ACC112 (cell line): Measurements from ENCODE around the gene NSMF.

ENCODE experiments used
- H2AFZ ChIP-seq: fragments of 200-600 bp; sonication (generic); one replicate; pipeline ENCODE4 v1.6.0; 2017; ENCODE audit warnings: antibody characterized with exemption, low read length; ENCODE audit not compliant: unreplicated experiment
- H3K27ac ChIP-seq: fragments of 200-600 bp; sonication (generic); 2 replicates; pipeline ENCODE4 v1.5.1; 2014; ENCODE audit warnings: low read depth, mild to moderate bottlenecking, antibody characterized with exemption, low read length, moderate library complexity
- H3K27me3 ChIP-seq: fragments of 200-600 bp; sonication (generic); 2 replicates; pipeline ENCODE4 v1.6.1; 2014; ENCODE audit warnings: mild to moderate bottlenecking, antibody characterized with exemption, low read length, moderate library complexity, mixed read lengths; ENCODE audit not compliant: insufficient read depth
- H3K36me3 ChIP-seq: fragments of 200-600 bp; sonication (generic); 2 replicates; pipeline ENCODE4 v1.6.1; 2016; ENCODE audit warnings: mild to moderate bottlenecking, antibody characterized with exemption, low read length, moderate library complexity, mixed read lengths; ENCODE audit not compliant: insufficient read depth
- H3K4me1 ChIP-seq: fragments of 200-600 bp; sonication (generic); one replicate; pipeline ENCODE4 v1.6.1; 2016; ENCODE audit warnings: low read length, mixed read lengths; ENCODE audit not compliant: insufficient read depth, unreplicated experiment, control insufficient read depth
- H3K4me3 ChIP-seq: fragments of 200-600 bp; sonication (generic); 2 replicates; pipeline ENCODE4 v1.5.1; 2014; ENCODE audit warnings: mild to moderate bottlenecking, low read depth, low read length
- H3K79me2 ChIP-seq: fragments of 200-600 bp; sonication (generic); one replicate; pipeline ENCODE4 v1.6.0; 2016; ENCODE audit warnings: low read length; ENCODE audit not compliant: control insufficient read depth, unreplicated experiment, insufficient read depth

NSMF gene

DNA sequence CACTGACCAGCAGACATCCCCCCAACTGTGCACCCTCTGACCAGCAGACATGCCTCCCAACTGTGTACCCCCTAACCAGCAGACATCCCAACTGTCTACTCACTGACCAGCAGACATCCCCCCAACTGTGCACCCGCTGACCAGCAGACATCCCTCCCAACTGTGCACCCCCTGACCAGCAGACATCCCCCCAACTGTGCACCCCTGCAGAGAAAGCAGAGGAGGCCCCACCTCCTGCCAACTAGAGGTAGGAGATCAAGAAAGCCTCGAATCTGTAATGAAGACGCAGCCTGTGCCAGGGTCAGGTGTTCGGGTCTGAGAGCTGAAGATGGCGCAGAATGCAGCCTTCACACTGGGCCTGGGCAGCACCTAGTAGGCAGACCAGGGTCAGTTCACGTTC, 29.8 kb upstream of the NSMF start:
- H3K79me2 ChIP-seq = no peaks in the 10 kb centered on the region
- H3K4me3 ChIP-seq = no peak overlapping the region
- H2AFZ ChIP-seq = no peak overlapping the region
- no peaks in the 10 kb centered on the region for H3K4me1 ChIP-seq
- H3K36me3 ChIP-seq = no peaks in the 10 kb centered on the region
- no peaks in the 10 kb centered on the region for H3K27me3 ChIP-seq
- H3K27ac ChIP-seq = no peak overlapping the region

DNA sequence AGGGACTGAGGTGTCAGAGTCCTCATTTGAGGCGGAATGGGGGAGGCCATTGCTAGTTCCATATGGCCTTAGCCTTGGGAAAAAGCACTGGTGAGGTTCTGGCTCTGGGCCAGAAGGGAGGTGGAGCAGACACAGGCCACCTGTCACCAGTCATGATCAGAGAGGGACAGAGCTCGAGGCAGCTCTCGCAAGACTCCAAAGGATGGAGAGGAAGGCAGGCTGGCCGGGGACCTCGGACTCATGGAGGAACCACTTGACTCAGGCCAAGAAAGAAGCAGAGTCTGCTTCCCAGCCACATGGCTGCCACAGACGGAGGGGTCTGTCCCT, 29.2 kb upstream of the NSMF start:
- no peaks in the 10 kb centered on the region for H3K36me3 ChIP-seq
- H3K4me1 ChIP-seq = no peaks in the 10 kb centered on the region
- H3K27me3 ChIP-seq = no peaks in the 10 kb centered on the region
- no peak overlapping the region for H3K4me3 ChIP-seq
- no peaks in the 10 kb centered on the region for H3K79me2 ChIP-seq
- no peak overlapping the region for H3K27ac ChIP-seq
- no peak overlapping the region for H2AFZ ChIP-seq

DNA sequence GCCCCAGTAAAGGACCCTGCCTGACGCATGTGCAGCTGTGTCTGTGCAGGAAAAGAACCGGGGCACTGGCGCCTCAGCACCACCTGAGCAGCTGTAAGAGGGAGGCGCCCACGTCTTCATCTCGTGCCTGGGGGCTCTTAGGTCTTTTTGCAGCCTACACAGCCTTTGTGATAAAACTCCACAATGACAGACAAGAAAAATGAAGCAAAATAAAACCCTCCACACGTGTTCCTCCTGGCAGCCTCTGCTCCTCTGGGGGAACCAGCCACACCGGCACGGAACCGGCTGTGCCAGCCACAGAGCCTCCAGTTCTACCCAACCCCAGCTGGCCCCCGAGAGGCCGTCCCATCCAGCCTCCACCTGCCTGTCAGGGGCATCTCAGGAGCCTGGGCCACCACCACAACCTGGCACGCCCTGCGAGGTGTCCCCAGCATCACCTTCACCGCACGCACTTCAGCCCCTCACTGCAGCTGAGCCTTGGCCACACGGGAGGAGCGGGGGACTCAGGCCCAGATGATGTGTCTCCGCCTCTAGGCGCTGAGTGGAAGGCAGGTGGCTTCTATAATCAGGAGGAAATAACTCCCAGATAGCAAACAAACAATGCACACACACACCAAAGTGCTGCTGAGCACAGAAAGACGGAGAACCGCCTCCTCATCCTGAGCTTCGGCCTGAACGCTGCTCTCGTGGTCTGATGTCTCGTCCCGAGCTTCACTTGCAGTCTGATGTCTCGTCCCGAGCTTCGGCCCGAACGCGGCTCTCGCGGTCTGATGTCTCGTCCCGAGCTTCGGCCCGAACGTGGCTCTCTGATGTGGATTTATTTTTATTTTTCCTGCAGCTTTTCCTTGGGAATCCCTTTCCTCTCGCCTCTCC, 28.6 kb upstream of the NSMF start:
- H3K36me3 ChIP-seq = no peaks in the 10 kb centered on the region
- no peak overlapping the region for H2AFZ ChIP-seq
- no peaks in the 10 kb centered on the region for H3K4me1 ChIP-seq
- no peaks in the 10 kb centered on the region for H3K27me3 ChIP-seq
- H3K79me2 ChIP-seq = no peaks in the 10 kb centered on the region
- no peak overlapping the region for H3K4me3 ChIP-seq
- no peak overlapping the region for H3K27ac ChIP-seq

DNA sequence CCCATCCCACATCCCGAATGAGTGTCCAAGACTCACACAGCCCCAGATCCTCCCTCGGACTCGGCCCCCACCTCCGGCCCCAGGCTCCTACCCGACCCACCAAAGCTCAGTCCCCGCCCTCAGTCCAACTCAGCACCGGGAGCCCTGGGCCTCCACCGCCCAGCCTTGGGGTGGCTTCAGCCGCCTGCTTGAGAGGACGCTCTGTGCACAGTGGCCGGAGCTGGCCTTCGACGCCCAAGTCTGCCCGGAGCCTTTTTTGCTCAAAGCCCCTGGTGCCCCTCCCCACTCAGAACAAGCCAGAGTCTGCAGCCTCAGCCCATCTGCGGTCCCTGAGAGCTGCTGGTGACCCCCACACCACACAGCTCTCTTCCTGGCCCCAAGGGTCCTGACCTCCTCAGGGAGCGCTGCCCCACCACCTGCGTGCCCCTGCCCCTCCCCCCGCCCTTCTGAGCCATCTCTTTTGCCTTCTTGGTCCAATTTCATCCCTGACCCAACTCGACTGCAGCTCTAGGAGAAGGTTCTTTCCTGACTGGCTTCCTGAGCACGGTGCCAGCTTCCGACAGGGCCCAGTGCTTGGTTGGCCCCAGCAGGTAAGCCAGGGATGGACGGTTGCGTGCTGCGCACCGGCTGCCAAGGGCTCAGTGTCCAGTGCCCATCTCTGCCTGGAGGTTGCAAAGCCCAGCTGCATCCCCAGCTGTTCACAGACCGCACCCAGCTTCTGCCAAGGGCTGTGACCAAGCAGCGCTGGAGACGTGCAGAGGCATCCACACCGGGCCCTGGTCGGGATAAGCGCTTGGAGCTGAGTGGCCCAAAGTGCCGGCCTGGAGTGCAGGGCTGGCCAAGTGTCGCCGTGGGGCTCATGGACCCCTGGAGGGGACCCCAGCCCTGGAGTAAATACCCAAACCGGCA, 27.7 kb upstream of the NSMF start:
- Histone ChIP-seq H3K36me3 (no peaks in the 10 kb centered on the region), H3K4me3 (no peak overlapping the region), H3K4me1 (peaks cover 9% of the 10 kb centered on the region), H3K79me2 (no peaks in the 10 kb centered on the region), H2AFZ (no peak overlapping the region), H3K27me3 (no peaks in the 10 kb centered on the region), H3K27ac (no peak overlapping the region)

DNA sequence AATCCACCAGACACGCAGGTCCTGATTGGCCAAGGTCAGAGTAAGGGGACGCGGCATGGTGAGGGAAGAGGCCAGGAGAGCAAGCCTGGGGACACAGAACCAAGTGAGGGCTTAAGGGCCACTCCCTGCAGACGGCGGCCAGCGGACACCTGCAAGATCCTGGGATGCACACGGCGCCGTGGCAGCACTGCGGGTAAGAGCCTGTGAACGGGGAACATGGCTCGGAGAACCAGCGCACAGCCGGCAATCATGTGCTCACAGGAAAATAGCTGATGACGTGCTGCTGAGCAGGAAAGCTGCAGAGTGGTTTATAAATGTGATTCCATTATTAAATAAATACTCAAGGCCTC, 27.0 kb upstream of the NSMF start:
- Histone ChIP-seq H3K27ac (no peak overlapping the region), H2AFZ (no peak overlapping the region), H3K4me3 (no peak overlapping the region), H3K36me3 (no peaks in the 10 kb centered on the region), H3K79me2 (no peaks in the 10 kb centered on the region), H3K4me1 (peaks cover 9% of the 10 kb centered on the region), H3K27me3 (no peaks in the 10 kb centered on the region)

DNA sequence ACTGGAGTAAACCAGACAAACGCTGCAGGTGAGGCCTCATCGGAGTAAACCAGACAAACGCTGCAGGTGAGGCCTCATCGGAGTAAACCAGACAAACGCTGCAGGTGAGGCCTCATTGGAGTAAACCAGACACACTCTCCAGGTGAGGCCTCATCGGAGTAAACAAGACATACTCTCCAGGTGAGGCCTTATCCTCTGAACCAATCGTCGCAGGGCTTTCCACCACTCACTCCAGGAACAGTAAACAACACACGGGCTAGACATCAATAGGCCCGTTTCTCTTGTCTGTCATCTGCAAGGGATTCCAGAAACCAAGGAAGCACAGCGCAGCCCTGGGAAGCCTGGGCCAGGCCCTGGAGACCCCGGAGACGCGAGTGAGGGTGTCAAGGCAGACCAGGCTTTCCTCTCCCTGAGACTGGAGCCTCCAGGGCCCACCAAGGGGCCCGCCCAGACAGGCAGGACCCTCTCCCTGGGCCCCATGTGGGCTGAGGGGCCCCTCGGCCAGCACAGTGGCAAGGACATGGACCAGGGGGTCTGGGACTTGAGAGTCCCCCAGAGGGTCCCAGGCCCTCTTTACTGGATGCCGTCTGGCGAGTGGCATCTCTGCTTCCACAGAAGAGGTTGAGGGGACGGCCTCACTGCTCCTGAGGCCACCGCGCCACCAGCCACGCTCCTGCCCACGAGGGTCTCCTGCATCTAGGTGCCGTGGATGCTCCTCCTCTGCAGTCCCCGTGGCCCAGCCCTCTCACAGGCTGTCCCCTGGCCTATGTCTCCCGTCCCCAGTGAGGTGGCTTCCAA, 26.4 kb upstream of the NSMF start:
- H3K79me2 ChIP-seq = no peaks in the 10 kb centered on the region
- H3K4me1 ChIP-seq = peaks cover 9% of the 10 kb centered on the region
- H2AFZ ChIP-seq = no peak overlapping the region
- no peak overlapping the region for H3K27ac ChIP-seq
- no peak overlapping the region for H3K4me3 ChIP-seq
- no peaks in the 10 kb centered on the region for H3K36me3 ChIP-seq
- no peaks in the 10 kb centered on the region for H3K27me3 ChIP-seq

DNA sequence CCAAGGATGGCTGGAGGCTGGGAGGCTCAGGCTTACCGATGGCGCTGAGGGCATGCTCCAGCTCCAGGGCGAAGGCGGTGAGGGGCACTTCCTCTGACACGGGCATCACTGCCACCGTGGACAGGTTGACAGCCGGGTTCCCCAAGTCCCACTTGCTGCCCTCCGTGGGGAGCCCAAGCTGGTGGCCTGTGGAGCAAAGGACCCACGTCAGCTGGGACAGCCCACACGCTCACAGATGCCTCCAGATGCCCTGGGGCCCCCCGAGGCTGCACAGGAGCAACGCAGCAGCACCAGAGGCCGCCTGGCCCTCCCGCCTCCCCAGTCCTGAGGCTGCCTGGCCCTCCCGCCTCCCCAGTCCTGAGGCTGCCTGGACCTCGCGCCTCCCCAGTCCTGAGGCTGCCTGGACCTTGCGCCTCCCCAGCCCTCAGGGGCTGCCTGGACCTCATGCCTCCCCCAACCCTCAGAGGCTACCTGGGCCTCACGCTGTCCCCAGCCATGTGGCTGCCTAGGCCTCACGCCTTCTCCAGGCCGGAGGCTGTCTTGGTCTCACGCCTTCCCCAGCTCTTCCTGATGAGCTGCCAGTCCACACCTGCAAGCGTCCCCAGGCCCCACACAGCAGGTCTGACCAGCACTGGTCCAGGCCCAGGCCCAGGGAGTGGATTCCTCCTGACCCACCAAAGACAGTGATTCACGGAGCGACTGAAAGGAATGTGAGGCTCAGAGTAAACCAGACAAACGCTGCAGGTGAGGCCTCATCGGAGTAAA, 25.6 kb upstream of the NSMF start:
- peaks cover 9% of the 10 kb centered on the region for H3K4me1 ChIP-seq
- H3K79me2 ChIP-seq = no peaks in the 10 kb centered on the region
- H3K36me3 ChIP-seq = no peaks in the 10 kb centered on the region
- H3K27ac ChIP-seq = no peak overlapping the region
- H3K4me3 ChIP-seq = no peak overlapping the region
- no peaks in the 10 kb centered on the region for H3K27me3 ChIP-seq
- H2AFZ ChIP-seq = no peak overlapping the region

DNA sequence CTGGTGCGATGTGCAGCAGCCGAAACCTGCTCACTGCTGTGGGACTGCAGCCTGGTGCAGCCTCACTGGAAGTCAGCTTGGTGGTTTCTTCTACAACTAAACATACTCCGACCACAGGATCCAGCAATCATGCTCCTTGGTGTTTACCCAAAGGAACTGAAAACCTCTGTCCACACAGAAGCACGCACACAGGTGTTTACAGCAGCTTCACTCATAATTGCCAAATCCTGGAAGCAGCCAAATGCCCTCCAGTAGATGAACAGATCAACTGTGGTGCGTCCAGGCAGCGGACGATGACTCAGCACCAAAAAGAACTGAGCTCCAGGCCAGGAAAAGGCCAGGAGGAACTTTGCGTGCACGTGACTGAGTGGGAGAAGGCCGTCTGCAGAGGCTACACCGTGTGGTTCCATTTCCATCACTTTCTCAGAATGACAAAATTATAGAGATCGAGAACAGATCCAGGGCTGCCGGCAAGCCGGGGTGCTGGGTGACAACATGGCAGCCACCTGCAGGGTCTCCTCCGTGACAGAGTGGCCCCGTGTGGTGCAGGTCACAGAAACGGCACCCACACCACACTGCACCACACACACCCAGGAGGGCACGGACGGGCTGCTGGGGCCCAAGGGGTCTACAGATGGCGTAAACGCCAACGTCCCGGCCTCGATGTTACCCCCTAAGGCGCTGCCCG, 23.1 kb upstream of the NSMF start:
- H3K27ac ChIP-seq = peak overlapping the region; percentile 57

DNA sequence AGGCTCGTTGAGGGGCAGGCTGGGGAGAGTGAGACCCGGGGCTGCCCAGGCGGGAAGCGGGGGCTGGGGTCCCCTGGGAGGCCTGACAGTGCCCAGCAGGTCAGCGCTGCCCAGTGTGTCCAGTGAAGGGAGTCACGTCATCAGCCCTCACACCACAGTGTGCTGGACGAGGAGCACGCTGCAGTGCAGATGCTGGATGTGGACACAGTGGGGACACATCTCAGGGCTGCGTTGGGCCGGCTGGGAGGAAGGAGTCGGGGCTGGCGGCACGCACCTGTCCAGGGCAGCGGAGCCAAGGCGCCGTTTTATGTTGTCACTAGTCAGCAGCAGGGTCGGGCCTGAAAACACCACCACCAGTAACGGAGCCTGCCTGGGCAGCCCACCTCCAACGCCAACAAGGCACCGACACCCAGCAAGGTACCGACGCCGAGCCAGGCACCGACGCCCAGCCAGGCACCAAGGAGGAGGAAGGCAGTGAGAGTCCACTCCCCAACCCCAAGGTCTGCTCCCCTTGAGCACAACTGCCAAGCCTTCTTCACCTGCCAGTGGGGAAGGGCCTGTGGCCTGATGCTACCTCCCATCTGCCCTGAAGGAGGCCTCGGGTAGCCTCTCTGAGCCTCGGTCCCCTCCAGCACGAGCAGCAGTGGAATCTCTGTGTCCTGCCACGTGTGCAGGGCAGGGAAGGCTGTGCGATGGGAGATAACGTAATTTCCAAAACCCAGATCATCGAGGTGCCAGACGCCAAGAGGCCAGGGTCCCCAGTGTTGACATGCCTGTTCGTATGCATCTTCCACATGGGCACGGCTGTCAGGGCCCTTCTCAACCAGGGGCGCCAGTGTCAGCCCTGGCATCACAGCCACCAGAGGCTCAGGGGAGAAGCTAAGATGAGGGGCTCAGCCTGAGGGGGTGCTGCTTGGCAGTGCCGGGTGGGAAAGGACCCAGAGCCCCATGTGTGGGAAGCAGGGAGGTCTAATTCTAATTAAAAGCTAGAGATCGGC, 21.9 kb upstream of the NSMF start:
- Histone ChIP-seq H3K4me3 (no peak overlapping the region), H2AFZ (no peak overlapping the region), H3K4me1 (peaks cover 9% of the 10 kb centered on the region), H3K79me2 (no peaks in the 10 kb centered on the region), H3K36me3 (no peaks in the 10 kb centered on the region), H3K27ac (no peak overlapping the region), H3K27me3 (no peaks in the 10 kb centered on the region)

More for the DNA sequence above, 23.1 kb upstream of the NSMF start:
- H2AFZ ChIP-seq = peak overlapping the region; percentile 75
- H3K4me3 ChIP-seq = no peak overlapping the region
- H3K4me1 ChIP-seq = peaks cover 9% of the 10 kb centered on the region
- no peaks in the 10 kb centered on the region for H3K79me2 ChIP-seq
- no peaks in the 10 kb centered on the region for H3K27me3 ChIP-seq
- no peaks in the 10 kb centered on the region for H3K36me3 ChIP-seq
